Osteoblast (primary cell): ENCODE data around the gene HMCN1. TPM values are rescaled to one million over a fixed set of nuclear protein-coding genes. Genes with fewer than 3 reads are reported as not detected.

ENCODE experiments used
- DNase-seq: peaks from one replicate; pipeline ENCODE4 v3.0.0; 2011; ENCODE audit warnings: low spot score, mixed read lengths; ENCODE audit not compliant: insufficient read length; ENCODE audit errors: missing footprints
- H2AFZ ChIP-seq: 2 replicates; pipeline ENCODE4 v1.6.0; 2011; ENCODE audit warnings: mild to moderate bottlenecking, low read length
- H3K27ac ChIP-seq: 2 replicates; pipeline ENCODE4 v1.5.1; 2011; ENCODE audit warnings: mild to moderate bottlenecking, low read depth, low read length, moderate library complexity
- H3K27me3 ChIP-seq: 2 replicates; pipeline ENCODE4 v1.6.0; 2012; ENCODE audit warnings: mild to moderate bottlenecking, control low read depth, inconsistent platforms, low read length, moderate library complexity; ENCODE audit not compliant: insufficient read depth
- H3K36me3 ChIP-seq: 2 replicates; pipeline ENCODE4 v1.5.1; 2011; ENCODE audit warnings: mild to moderate bottlenecking, low read length, control low read depth, moderate library complexity; ENCODE audit not compliant: insufficient read depth
- H3K4me1 ChIP-seq: 2 replicates; pipeline ENCODE4 v1.5.1; 2011; ENCODE audit warnings: mild to moderate bottlenecking, low read length, control low read depth, moderate library complexity; ENCODE audit not compliant: insufficient read depth
- H3K4me2 ChIP-seq: 2 replicates; pipeline ENCODE4 v1.6.0; 2011; ENCODE audit warnings: mild to moderate bottlenecking, low read length; ENCODE audit not compliant: insufficient read depth
- H3K4me3 ChIP-seq: fragments of 200-600 bp; sonication (generic); 3 replicates; pipeline ENCODE4 v1.5.1; 2012; ENCODE audit warnings: mild to moderate bottlenecking, low read length, inconsistent platforms; ENCODE audit not compliant: insufficient read depth
- H3K79me2 ChIP-seq: 2 replicates; pipeline ENCODE4 v1.6.0; 2012; ENCODE audit warnings: mild to moderate bottlenecking, low read length, control low read depth, inconsistent platforms; ENCODE audit not compliant: insufficient read depth
- H3K9me3 ChIP-seq: 2 replicates; pipeline ENCODE4 v1.5.1; 2011; ENCODE audit warnings: low read depth, low read length, control low read depth
- H4K20me1 ChIP-seq: 2 replicates; pipeline ENCODE4 v1.6.0; 2012; ENCODE audit warnings: mild to moderate bottlenecking, low read length, control low read depth; ENCODE audit not compliant: insufficient read depth
- total RNA-seq: library from RNA; depleted of rRNA; stranded (reverse); fragments of >200 nt; gene quantifications from 2 replicates; pipeline ENCODE4 v1.2.3, GENCODE V29; 2012
- TF ChIP-seq, protein P1 (sequence below): IDR thresholded peaks from 2 replicates; pipeline ENCODE4 v1.5.1; 2011; ENCODE audit warnings: mild to moderate bottlenecking, low read depth, low read length, moderate library complexity; ENCODE audit errors: extremely low read depth

HMCN1 gene
- total RNA-seq, 1 donor, result 178 TPM

DNA sequence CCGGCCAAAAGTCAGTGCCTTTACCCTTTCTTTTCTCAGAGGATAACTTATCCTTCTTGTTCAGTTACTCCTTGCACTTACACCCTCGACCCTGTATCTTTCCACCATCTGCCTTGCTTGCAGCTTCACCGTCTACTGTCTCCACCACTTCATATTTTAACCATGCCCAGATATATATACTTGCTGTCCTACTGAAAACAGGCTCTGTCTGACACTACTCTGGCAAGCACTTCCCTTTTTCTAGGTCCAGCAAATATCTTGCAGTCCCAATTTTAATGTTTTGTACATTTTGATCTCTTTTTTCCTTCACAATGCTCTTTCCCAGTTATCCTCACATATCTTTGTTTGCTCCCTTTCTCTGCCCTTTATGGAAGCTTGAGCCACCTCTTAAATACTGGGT is 332.2 kb downstream of the HMCN1 start:
- no peaks in the 10 kb centered on the region for H3K27me3 ChIP-seq
- H3K79me2 ChIP-seq, result no peaks in the 10 kb centered on the region
- H3K4me2 ChIP-seq, result no peak overlapping the region
- H3K4me3 ChIP-seq, result no peak overlapping the region
- no peaks in the 10 kb centered on the region for H4K20me1 ChIP-seq
- H3K36me3 ChIP-seq, result no peaks in the 10 kb centered on the region
- H3K4me1 ChIP-seq, result no peaks in the 10 kb centered on the region
- no peak overlapping the region for H2AFZ ChIP-seq
- H3K9me3 ChIP-seq, result no peaks in the 10 kb centered on the region
- no peak for DNase-seq
- TF ChIP-seq, protein P1, sequence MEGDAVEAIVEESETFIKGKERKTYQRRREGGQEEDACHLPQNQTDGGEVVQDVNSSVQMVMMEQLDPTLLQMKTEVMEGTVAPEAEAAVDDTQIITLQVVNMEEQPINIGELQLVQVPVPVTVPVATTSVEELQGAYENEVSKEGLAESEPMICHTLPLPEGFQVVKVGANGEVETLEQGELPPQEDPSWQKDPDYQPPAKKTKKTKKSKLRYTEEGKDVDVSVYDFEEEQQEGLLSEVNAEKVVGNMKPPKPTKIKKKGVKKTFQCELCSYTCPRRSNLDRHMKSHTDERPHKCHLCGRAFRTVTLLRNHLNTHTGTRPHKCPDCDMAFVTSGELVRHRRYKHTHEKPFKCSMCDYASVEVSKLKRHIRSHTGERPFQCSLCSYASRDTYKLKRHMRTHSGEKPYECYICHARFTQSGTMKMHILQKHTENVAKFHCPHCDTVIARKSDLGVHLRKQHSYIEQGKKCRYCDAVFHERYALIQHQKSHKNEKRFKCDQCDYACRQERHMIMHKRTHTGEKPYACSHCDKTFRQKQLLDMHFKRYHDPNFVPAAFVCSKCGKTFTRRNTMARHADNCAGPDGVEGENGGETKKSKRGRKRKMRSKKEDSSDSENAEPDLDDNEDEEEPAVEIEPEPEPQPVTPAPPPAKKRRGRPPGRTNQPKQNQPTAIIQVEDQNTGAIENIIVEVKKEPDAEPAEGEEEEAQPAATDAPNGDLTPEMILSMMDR, result no peak
- no peak overlapping the region for H3K27ac ChIP-seq

DNA sequence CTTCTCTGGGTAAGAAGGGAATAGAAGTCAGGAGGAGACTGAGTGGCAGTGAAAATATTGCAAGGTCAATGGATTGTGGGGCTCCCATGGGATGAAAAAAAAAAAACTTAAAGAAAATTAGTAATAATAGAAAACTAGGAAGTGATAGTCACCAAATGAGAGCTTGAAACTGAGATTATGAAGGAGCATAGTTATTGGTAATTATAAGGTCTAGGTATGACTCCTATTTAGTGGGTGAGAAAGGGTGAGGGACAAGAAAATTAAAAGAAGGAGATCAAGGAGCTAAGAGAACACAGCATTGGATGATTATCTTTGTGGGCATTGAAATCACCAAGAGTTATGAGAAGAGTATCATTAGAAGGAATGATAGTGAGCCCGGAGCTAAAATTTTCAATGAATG is 339.5 kb downstream of the HMCN1 start:
- Histone ChIP-seq H3K4me2 (no peak overlapping the region), H2AFZ (no peak overlapping the region), H3K4me3 (no peak overlapping the region), H3K9me3 (no peaks in the 10 kb centered on the region), H3K4me1 (no peaks in the 10 kb centered on the region), H3K27me3 (no peaks in the 10 kb centered on the region), H3K27ac (no peak overlapping the region), H4K20me1 (no peaks in the 10 kb centered on the region), H3K79me2 (no peaks in the 10 kb centered on the region), H3K36me3 (no peaks in the 10 kb centered on the region)
- no peak for DNase-seq
- TF ChIP-seq, protein P1, result no peak

DNA sequence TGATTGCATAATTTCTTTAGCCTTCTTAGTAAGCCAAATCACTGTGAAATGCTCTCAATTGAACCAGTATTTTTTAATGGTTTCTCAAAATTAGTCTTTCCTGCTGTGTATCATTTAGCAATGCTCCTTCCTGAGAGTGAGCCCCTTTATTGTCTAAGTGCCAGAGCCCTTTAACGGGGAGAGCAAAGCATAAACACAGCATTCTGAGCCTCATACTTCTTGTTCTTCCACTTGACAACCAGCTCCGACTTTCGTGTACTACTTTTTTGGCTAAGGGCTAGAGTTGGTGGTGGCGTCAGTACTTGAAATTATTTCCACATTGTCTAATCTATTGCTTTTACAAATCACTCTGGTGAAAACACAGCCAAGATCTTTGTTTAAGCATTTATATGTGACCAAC is 341.8 kb downstream of the HMCN1 start:
- H3K79me2 ChIP-seq, result no peaks in the 10 kb centered on the region
- H3K4me3 ChIP-seq, result no peak overlapping the region
- no peaks in the 10 kb centered on the region for H4K20me1 ChIP-seq
- H2AFZ ChIP-seq, result no peak overlapping the region
- H3K36me3 ChIP-seq, result no peaks in the 10 kb centered on the region
- no peak overlapping the region for H3K27ac ChIP-seq
- H3K4me1 ChIP-seq, result no peaks in the 10 kb centered on the region
- no peak for DNase-seq
- no peaks in the 10 kb centered on the region for H3K9me3 ChIP-seq
- TF ChIP-seq, protein P1, result no peak
- H3K27me3 ChIP-seq, result no peaks in the 10 kb centered on the region
- no peak overlapping the region for H3K4me2 ChIP-seq

DNA sequence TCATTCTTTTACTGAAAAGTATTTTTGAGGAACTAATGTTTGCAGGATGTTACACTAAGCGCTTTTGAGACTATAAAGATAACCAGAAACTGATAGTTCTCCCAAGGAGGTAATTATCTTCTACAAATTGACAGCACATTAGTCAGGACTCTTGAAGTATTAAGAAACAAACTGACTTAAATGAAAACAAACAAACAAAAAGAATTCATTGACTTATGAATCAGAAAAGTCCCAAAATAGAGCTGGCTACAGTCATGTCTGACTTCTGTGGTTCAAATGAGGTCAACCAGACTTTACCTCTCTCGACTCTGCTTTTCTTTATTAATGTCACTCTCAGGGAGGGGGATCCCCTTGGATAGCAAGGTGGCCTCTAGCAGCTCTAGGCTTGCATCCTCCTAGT is 344.1 kb downstream of the HMCN1 start:
- no peaks in the 10 kb centered on the region for H3K9me3 ChIP-seq
- no peaks in the 10 kb centered on the region for H3K79me2 ChIP-seq
- TF ChIP-seq, protein P1, result no peak
- H2AFZ ChIP-seq, result no peak overlapping the region
- H3K4me1 ChIP-seq, result no peaks in the 10 kb centered on the region
- H3K27ac ChIP-seq, result no peak overlapping the region
- no peaks in the 10 kb centered on the region for H3K27me3 ChIP-seq
- no peak overlapping the region for H3K4me3 ChIP-seq
- no peaks in the 10 kb centered on the region for H4K20me1 ChIP-seq
- H3K4me2 ChIP-seq, result no peak overlapping the region
- no peak for DNase-seq
- no peaks in the 10 kb centered on the region for H3K36me3 ChIP-seq
